NCI-H2029 treated with DMSO at 0.1 percent for 48 hours (cell line): ENCODE results near the gene FHOD3.

Experiments used
- DNase-seq: peaks from one replicate; lab custom pipeline; 2025; lab: John Stamatoyannopoulos, UW

The FHOD3 gene

GRCh38 chr18:36667811-36668210 lies 370.3 kb downstream of the FHOD3 start:
- no peak for DNase-seq

DNA sequence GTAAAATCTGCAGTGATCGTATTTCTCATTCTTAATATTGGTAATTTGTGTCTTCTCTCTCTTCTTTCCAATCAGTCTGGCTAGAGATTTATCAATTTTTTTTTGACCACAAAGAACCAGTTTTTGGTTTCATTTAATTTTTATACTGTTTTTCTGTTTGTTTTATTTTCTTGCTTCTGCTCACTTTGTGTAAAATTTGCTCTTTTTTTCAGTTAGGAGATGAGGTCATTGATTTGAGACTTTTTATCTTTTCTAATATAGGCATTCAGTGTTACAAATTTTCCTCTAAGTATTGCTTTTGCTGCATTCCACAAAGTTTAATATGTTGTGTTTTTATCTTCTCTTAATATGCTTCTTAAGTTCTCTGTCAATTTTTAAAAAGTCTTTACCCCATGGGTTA lies 370.8 kb downstream of the FHOD3 start:
- DNase-seq = no peak

DNA sequence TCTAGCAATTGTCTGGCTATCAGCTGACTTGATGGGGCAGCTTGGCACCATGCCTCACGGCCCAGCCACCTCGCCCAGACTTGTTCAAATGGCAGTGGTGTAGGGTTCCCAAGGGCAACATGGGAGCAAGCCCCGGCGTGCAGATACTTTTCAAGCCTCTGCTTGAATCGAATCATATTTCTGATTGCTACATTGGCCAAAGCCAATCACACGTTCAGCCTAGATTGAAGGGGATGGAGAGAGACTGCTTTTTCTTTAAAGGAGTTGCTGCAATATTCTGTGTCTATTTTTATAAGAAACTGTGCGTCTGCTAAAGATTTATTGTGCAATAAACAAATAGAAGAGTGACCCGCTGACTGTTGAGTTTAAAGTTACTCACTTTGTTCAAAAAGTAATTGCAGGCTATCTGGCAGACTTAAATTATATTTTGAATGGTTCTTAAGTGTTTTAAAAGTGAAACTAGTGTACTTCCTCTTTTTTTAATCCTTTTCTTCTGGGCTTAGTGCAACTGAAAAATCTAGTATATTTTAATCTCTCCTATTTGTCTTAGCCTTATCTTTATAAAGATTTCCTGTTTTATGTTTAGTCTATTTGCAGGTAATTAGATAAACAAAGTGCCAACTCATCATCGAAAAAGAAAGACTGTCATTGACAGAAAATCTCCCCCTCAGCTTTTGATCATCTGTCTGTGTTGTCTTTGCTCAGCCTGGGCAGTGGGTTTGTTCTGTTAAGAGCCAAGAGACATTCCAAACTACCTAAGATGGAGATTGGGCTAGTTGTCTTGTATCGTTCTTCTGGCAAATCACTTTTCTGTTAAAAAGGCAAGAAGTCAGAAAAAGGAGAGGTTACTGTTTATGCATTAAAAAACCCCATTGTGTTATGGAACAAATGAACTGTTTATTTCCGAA lies 375.2 kb downstream of the FHOD3 start:
- DNase-seq = peak; percentile 20

GRCh38 chr18:36673452-36673851 lies 375.9 kb downstream of the FHOD3 start:
- DNase-seq = no peak

- no peak for DNase-seq
Measured at GRCh38 chr18:36675076-36675475, 377.6 kb downstream of the FHOD3 start.

- no peak for DNase-seq
Measured at GRCh38 chr18:36675542-36675941, 378.0 kb downstream of the FHOD3 start.

GRCh38 chr18:36676629-36677028 lies 379.1 kb downstream of the FHOD3 start:
- DNase-seq = no peak

GRCh38 chr18:36680042-36680441 lies 382.5 kb downstream of the FHOD3 start:
- DNase-seq = no peak

GRCh38 chr18:36685580-36685979 lies 388.1 kb downstream of the FHOD3 start:
- no peak for DNase-seq

DNA sequence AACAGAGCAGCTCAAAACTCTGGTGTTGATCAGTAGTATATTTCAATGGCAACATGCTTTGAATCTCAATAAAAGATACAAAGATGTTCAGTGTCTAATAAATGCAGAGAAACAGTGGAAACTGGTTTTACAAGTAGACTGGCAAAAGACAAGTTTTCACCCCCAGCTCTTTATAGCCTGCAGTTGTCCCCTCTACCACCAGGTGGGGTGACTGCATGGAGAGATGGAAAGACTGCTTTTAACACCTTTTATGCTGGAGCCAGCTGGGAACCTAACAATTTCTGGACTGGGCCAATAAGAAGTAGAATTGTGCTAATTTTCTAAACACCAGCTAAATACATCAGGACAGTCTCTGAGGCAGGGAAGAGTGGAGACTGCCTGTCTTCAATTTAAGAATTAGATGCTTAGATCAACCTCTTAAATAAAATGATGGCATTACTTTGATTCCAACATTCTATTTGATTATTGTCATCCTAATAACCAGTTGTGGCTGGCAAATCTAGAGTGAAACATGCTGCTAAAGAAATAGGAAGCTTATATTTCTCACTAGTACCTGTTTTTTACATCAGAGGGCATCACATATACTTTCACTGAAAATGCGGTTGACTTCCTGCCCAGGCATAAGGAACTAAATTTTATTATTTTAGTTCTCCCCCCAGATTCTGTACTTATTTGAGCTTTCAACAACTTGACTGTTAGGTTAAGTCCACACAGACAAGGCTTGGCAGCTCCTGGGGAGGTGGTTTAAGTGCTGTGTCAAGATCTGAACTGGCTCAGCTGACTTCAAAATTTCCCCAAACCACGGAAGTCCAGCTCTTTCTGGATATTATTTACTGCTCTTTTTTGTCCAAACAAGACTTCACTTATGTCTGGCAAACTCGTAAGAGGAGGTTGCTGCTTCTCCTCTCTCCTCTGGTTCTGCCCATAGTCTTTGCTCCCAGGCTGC lies 390.8 kb downstream of the FHOD3 start:
- DNase-seq = peak; percentile 32

- no peak for DNase-seq
Measured at GRCh38 chr18:36692371-36692770, 394.9 kb downstream of the FHOD3 start.

GRCh38 chr18:36692921-36693332 lies 395.4 kb downstream of the FHOD3 start:
- DNase-seq = no peak

GRCh38 chr18:36693931-36694620 lies 396.6 kb downstream of the FHOD3 start:
- DNase-seq = peak; percentile 86

GRCh38 chr18:36695806-36696205 lies 398.3 kb downstream of the FHOD3 start:
- DNase-seq = no peak

- DNase-seq = no peak
Measured at GRCh38 chr18:36697905-36698304, 400.4 kb downstream of the FHOD3 start.

GRCh38 chr18:36700955-36701354 lies 403.4 kb downstream of the FHOD3 start:
- DNase-seq = no peak

GRCh38 chr18:36702401-36703013 lies 405.0 kb downstream of the FHOD3 start:
- no peak for DNase-seq

DNA sequence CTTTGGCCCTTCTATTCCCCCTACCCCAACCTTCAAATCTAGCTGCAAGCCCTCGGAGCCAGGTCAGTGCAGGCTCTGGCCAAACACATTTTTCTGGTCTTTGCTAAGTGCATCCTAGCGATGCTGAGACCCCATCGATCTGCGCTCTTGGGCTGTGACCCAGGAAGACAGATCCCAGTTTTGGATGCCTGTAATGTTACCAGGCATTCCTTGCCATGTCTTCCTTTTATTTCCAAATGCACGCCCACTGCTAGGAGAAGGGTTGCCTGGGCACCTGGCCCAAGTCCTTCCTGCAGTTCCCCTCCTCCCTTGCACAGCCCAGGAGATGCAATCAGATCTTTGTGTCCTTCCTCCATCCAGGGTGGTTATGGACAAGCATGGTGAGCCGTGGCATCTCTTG lies 406.6 kb downstream of the FHOD3 start:
- DNase-seq = no peak

- no peak for DNase-seq
Measured at GRCh38 chr18:36706134-36706881, 408.8 kb downstream of the FHOD3 start.

DNA sequence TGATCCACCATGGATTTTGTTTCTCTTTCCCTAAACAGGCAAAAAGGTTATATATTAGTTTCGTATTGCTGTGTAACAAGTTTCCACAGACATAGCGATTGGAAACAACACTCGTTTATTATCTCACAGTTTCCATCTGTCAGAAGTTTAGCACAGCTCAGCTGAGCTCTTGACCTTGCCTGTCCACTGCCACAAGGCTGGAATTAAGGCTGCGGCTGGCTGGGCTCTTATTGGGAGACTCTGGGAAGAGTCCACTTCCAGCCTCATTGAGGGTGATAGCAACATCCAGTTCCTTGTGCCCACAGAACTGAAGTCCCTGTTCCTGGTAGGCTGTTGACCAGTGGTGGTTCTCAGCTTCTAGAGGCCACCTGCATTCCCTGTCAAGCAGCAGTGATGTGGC lies 410.9 kb downstream of the FHOD3 start:
- DNase-seq = no peak

DNA sequence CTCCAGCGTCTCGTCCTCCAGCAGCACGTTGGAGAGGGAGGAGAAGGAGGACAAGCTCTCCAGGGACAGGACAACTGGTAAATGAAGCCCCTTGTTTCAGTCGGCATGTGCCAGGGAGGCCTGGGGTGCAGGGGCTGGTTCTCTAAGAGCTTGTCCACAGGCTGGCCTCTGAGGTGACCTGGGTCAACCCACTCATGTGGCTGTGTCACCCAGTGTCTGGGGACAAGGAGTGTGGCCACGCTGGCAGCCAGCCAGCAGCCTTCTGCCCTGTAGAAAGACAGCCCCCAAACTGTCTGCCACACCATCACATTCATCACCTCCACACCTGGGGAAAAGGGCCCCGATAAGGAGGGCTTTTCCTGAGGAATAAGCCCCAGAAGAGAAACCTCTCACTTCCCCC lies 411.8 kb downstream of the FHOD3 start:
- DNase-seq = no peak
